Activated CD4-positive, alpha-beta T cell treated with anti-CD3 and anti-CD28 coated beads, Interleukin-2, amount 50 U/mL, for 16 hours (primary cell): ENCODE results near the gene SLC36A1.
"Not testable (repeated sequence)": the region's sequence is repeated elsewhere in the genome, so short reads cannot be mapped to it uniquely, and the experiment has no call there.

Experiments
- DNase-seq: peaks from one replicate; pipeline ENCODE4 v3.0.0-alpha.2; 2020

The SLC36A1 gene

GRCh38 chr5:151447174-151448037 is at the start of gene SLC36A1:
Gene SLC36A1, plus strand, starts transcription at chr5:151447603. Its CDS starts 11,190 bp downstream, at chr5:151458793.
- peak; percentile 95 for DNase-seq

- DNase-seq, result no peak
Measured at GRCh38 chr5:151405334-151406160, 41.9 kb upstream of the SLC36A1 start.

GRCh38 chr5:151406322-151406947 is 41.0 kb upstream of the SLC36A1 start:
- no peak for DNase-seq

- DNase-seq, result no peak
Measured at GRCh38 chr5:151408591-151409230, 38.7 kb upstream of the SLC36A1 start.

GRCh38 chr5:151413800-151414199 is 33.6 kb upstream of the SLC36A1 start:
- DNase-seq, result no peak

GRCh38 chr5:151414536-151414935 is 32.9 kb upstream of the SLC36A1 start:
- no peak for DNase-seq

GRCh38 chr5:151417712-151418111 is 29.7 kb upstream of the SLC36A1 start:
- DNase-seq, result no peak

GRCh38 chr5:151420127-151420526 is 27.3 kb upstream of the SLC36A1 start:
- DNase-seq, result no peak

GRCh38 chr5:151424892-151425523 is 22.4 kb upstream of the SLC36A1 start:
- DNase-seq, result no peak

GRCh38 chr5:151426347-151426746 is 21.1 kb upstream of the SLC36A1 start:
- not testable (repeated sequence) for DNase-seq

GRCh38 chr5:151427258-151427657 is 20.1 kb upstream of the SLC36A1 start:
- DNase-seq, result no peak

- DNase-seq, result no peak
Measured at GRCh38 chr5:151430731-151431130, 16.7 kb upstream of the SLC36A1 start.

- DNase-seq, result no peak
Measured at GRCh38 chr5:151431666-151432065, 15.7 kb upstream of the SLC36A1 start.

GRCh38 chr5:151432210-151432609 is 15.2 kb upstream of the SLC36A1 start:
- DNase-seq, result no peak

GRCh38 chr5:151434570-151435237 is 12.7 kb upstream of the SLC36A1 start:
- DNase-seq, result no peak

GRCh38 chr5:151448038-151448985 is 909 bp downstream of the SLC36A1 start:
- peak; percentile 8 for DNase-seq

GRCh38 chr5:151449297-151449696 is 1.9 kb downstream of the SLC36A1 start:
- DNase-seq, result no peak

GRCh38 chr5:151449839-151450238 is 2.4 kb downstream of the SLC36A1 start:
- no peak for DNase-seq

GRCh38 chr5:151450605-151451004 is 3.2 kb downstream of the SLC36A1 start:
- no peak for DNase-seq
